ENCODE data around the gene LCOR. TPM values are rescaled to one million over a fixed set of nuclear protein-coding genes. Genes with fewer than 3 reads are reported as not detected.

LCOR gene
- polyA plus RNA-seq, 1 experiment = 11.6 TPM

- TF ChIP-seq, protein P1, sequence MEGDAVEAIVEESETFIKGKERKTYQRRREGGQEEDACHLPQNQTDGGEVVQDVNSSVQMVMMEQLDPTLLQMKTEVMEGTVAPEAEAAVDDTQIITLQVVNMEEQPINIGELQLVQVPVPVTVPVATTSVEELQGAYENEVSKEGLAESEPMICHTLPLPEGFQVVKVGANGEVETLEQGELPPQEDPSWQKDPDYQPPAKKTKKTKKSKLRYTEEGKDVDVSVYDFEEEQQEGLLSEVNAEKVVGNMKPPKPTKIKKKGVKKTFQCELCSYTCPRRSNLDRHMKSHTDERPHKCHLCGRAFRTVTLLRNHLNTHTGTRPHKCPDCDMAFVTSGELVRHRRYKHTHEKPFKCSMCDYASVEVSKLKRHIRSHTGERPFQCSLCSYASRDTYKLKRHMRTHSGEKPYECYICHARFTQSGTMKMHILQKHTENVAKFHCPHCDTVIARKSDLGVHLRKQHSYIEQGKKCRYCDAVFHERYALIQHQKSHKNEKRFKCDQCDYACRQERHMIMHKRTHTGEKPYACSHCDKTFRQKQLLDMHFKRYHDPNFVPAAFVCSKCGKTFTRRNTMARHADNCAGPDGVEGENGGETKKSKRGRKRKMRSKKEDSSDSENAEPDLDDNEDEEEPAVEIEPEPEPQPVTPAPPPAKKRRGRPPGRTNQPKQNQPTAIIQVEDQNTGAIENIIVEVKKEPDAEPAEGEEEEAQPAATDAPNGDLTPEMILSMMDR (IDR thresholded peaks at IDR 0.05; ENCODE audit: low read depth, low read length) = no peak
- CTCF ChIA-PET = no interaction called here
- POLR2A ChIA-PET = no interaction called here
- H3K9me3 ChIP-seq (ENCODE audit: control insufficient read depth, insufficient read depth, low read length) = no peaks in the 10 kb centered on the region
- no peak overlapping the region for H3K27ac ChIP-seq (ENCODE audit: low read depth, low read length)
- no peaks in the 10 kb centered on the region for H3K27me3 ChIP-seq (ENCODE audit: control insufficient read depth, insufficient read depth, low read length)
- no peak overlapping the region for H3K4me3 ChIP-seq (ENCODE audit: low read depth, low read length)
- no peak for DNase-seq (ENCODE audit: low read depth, low spot score)
Observed at GRCh38 chr10:96955794-96956193, 123.7 kb downstream of the LCOR start.

GRCh38 chr10:96958071-96958470 is 126.0 kb downstream of the LCOR start:
- no peak for DNase-seq (ENCODE audit: low read depth, low spot score)
- TF ChIP-seq, protein P1 (IDR thresholded peaks at IDR 0.05; ENCODE audit: low read depth, low read length) = no peak
- POLR2A ChIA-PET = no interaction called here
- H3K9me3 ChIP-seq (ENCODE audit: control insufficient read depth, insufficient read depth, low read length) = no peaks in the 10 kb centered on the region
- no peak overlapping the region for H3K4me3 ChIP-seq (ENCODE audit: low read depth, low read length)
- CTCF ChIA-PET = interaction anchor here (0.8 kb wide), 1 partner anchor 321 kb away, joined by 3 read pairs; no protein-coding TSS in a partner anchor
- H3K27ac ChIP-seq (ENCODE audit: low read depth, low read length) = no peak overlapping the region
- H3K27me3 ChIP-seq (ENCODE audit: control insufficient read depth, insufficient read depth, low read length) = no peaks in the 10 kb centered on the region

GRCh38 chr10:96959733-96960132 is 127.6 kb downstream of the LCOR start:
- Histone ChIP-seq H3K27ac (ENCODE audit: low read depth, low read length) (no peak overlapping the region), H3K4me3 (ENCODE audit: low read depth, low read length) (no peak overlapping the region), H3K9me3 (ENCODE audit: control insufficient read depth, insufficient read depth, low read length) (no peaks in the 10 kb centered on the region), H3K27me3 (ENCODE audit: control insufficient read depth, insufficient read depth, low read length) (no peaks in the 10 kb centered on the region)
- CTCF ChIA-PET = interaction anchor here (0.5 to 1.3 kb wide), 4 partner anchors 78 to 254 kb away, joined by 3 to 6 read pairs (median 4); no protein-coding TSS in a partner anchor
- TF ChIP-seq, protein P1 (IDR thresholded peaks at IDR 0.05; ENCODE audit: low read depth, low read length) = no peak
- POLR2A ChIA-PET = no interaction called here
- DNase-seq (ENCODE audit: low read depth, low spot score) = no peak

GRCh38 chr10:96960872-96961271 is 128.8 kb downstream of the LCOR start:
- DNase-seq (ENCODE audit: low read depth, low spot score) = no peak
- TF ChIP-seq, protein P1 (IDR thresholded peaks at IDR 0.05; ENCODE audit: low read depth, low read length) = no peak
- ChIA-PET POLR2A (no interaction called here), CTCF (interaction anchor here (0.8 kb wide), 1 partner anchor 79 kb away, joined by 3 read pairs; no protein-coding TSS in a partner anchor)
- Histone ChIP-seq H3K27ac (ENCODE audit: low read depth, low read length) (no peak overlapping the region), H3K9me3 (ENCODE audit: control insufficient read depth, insufficient read depth, low read length) (no peaks in the 10 kb centered on the region), H3K27me3 (ENCODE audit: control insufficient read depth, insufficient read depth, low read length) (no peaks in the 10 kb centered on the region), H3K4me3 (ENCODE audit: low read depth, low read length) (no peak overlapping the region)

GRCh38 chr10:96964131-96964530 is 132.0 kb downstream of the LCOR start:
- TF ChIP-seq, protein P1 (IDR thresholded peaks at IDR 0.05; ENCODE audit: low read depth, low read length) = no peak
- POLR2A ChIA-PET = no interaction called here
- Histone ChIP-seq H3K27ac (ENCODE audit: low read depth, low read length) (no peak overlapping the region), H3K9me3 (ENCODE audit: control insufficient read depth, insufficient read depth, low read length) (no peaks in the 10 kb centered on the region), H3K4me3 (ENCODE audit: low read depth, low read length) (no peak overlapping the region), H3K27me3 (ENCODE audit: control insufficient read depth, insufficient read depth, low read length) (no peaks in the 10 kb centered on the region)
- DNase-seq (ENCODE audit: low read depth, low spot score) = no peak
- CTCF ChIA-PET = no interaction called here

All from AG04450 (cell line).